G401 (cell line): ENCODE results near the gene NME7. TPM values are rescaled to one million over a fixed set of nuclear protein-coding genes. Genes with fewer than 3 reads are reported as not detected.
A peak's percentile ranks its signal among the peaks of the same experiment; 100 is the strongest.

Experiments
- DNase-seq: peaks from one replicate; pipeline ENCODE4 v3.0.0-alpha.2; 2015; ENCODE audit warnings: low spot score
- in situ Hi-C: cut with HindIII; loops from 2 replicates; pipeline ENCODE4 v1.10.0; 2016; ENCODE audit warnings: low sequenced_read_pairs, mixed read lengths
- total RNA-seq: library from RNA; depleted of rRNA; stranded (reverse); fragments of >200 nt; shearing (Covaris generic); gene quantifications from 2 replicates; pipeline ENCODE4 v1.2.3, GENCODE V29; 2014; rRNA removed

NME7 gene
- total RNA-seq, 1 experiment from 2014 or later = 15.4 TPM

DNA sequence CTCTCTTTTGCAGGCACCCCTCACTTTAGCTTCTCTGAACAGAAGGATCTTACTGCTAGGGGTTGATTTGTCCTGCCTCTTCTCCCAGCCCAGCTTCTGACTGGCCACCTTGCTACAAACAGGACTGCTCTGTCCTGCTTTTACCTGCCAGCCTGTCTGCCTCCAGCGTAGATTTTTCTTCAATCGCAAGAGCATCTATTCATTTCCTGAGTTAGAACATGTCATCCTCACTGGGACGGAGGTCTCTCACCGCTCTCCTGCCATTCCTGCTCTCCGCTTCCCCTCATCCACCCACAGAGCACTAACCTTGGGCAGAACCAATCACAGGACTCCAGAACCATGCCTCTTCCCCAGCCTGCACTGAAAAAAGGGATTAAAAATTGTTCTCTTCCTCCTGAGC lies 264.6 kb downstream of the NME7 start:
- DNase-seq = peak; percentile 67
- in situ Hi-C loops = no loop called here

DNA sequence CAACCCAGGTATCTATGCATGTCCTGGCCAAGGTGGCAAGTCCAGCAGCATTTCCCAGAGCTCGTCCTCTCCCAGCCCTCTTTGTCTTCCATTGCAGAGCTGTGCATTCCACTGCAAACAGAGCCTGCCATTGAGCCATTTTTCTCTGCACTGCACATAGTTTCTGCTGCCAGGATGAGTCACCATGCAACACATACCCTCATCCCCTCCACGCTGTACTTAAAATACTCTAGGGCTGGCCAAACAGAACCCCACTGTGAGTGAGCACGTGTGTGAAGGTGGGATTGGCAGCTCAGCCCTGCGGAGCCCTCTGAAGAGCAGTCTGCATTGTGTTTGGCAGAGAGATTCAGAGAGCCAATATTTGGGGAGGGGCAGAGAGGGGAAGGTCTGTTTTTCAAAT lies 265.0 kb downstream of the NME7 start:
- peak; percentile 66 for DNase-seq
- in situ Hi-C loops = no loop called here

DNA sequence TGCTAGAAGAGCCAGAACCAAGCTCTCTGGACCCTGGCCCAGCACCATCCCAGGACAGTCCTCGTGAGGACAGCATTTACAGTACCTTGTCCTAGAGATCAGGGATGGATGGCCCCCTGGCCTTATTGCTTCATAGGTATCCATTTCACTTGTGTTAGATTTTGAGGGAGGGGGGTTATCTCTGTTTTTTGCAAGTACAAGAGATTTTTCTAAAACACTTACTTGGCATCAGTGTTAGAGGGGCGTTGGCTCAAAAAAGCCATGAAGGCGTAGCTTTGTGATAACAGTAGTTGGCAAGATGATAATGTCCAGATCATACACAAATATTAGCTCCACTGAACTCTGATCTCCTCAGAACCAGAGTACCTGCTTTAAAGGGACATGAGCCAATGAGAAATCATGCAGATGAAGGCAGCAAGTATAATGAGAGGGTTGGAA lies 266.9 kb downstream of the NME7 start:
- in situ Hi-C loops = no loop called here
- no peak for DNase-seq

DNA sequence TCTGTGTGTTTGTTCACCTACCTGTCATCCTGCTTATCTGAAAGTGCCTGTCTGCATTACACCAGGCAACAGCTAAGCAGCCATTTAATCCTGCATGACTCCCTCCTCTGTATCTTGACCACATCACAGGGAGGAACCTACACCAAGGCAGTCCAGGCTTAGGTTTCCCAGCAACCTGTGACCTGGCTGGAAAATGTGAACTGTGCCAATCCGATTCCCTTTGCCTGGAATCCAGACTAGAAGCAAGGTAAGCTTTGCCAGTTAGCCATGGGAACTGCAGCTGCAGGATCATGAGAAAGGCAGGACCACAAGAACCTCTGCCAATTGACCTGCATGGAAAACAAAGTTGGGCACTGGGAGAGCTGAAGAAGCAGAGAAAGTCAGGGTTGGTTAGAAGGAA lies 267.4 kb downstream of the NME7 start:
- DNase-seq = no peak
- in situ Hi-C loops = no loop called here

DNA sequence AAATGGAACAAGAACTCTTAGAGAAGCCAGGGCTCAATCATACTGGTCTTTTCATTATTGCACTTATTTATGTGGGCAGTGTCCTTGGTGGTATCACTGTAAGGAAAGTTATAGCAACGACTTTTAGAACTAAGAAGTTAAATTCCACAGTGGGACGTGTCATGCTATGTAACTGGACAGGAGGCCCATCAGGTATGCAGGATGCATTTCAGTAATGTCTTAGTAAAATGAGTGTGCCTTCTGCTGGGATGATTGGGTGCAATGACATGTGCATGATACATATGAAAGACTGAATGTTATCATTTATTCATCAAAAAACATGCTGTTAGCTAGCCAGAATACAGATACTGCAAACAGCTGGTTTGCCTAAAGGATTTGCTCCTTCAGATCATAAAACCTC lies 268.0 kb downstream of the NME7 start:
- DNase-seq = no peak
- in situ Hi-C loops = no loop called here

DNA sequence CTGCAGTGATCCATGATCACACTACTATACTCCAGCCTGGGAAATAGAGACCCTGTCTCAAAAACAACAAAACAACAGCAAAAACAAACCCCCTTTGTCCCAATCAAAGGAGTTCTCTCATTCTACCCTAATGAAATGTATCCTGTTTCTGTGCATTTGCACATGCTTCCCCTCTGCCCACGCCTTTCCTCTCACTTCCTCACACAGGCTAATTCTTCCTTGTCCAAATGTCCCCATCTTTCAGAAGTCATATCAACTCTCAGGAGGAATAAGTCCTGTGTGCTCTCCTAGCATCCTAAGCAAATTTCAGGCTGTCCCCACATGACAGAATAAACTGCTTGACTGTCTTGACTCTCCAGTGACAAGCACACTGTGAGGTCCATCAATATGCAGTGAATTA lies 269.2 kb downstream of the NME7 start:
- no peak for DNase-seq
- in situ Hi-C loops = no loop called here

DNA sequence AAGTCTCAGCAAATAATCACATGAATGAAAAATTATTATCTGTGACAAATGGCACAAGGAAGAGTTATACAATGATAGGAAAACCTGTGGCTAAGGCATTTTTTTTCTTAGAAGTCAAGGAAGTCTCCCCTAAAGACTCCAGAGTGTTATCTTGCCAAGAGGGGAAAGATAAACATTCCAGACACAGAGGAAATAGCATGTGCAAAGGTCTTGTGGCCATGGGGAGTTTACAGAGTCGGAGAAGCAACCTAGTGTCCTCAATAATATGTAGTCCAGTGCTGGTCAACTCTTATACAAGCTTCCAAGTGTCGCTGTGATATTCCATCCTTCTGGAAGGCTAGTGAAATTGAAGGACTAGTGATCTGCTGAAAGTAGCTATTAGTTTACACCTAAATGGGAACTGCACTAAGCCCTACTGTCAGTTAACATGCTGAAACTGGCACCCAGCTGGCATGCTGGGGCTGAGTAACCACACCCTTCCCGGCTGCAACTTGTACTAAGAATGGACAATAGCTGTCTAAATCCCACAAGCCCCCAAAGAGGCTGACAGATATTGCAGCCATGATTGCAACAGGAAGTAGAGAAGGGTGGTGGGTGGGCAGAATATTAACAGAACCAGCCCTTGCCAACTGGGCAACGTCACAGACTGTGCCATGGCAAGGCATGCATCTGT lies 272.6 kb downstream of the NME7 start:
- in situ Hi-C loops = no loop called here
- no peak for DNase-seq

DNA sequence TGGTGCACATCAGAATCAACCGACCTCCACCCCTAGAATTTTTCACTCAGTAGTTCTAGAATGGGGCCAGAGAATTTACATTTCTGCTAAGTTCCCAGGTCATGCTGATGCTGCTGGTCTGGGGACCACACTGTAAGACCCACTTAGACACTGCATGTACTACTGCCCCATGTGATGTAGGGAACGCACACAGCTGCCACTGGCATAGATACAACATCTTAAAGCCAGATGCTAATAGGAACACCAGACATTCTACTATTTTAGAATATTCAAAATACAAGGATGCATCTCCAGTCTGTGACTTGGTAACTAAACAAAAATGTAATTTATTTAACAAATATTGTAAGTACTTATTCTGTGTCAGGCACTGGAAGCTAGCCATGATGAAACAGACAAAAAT lies 275.2 kb downstream of the NME7 start:
- no peak for DNase-seq
- in situ Hi-C loops = no loop called here

DNA sequence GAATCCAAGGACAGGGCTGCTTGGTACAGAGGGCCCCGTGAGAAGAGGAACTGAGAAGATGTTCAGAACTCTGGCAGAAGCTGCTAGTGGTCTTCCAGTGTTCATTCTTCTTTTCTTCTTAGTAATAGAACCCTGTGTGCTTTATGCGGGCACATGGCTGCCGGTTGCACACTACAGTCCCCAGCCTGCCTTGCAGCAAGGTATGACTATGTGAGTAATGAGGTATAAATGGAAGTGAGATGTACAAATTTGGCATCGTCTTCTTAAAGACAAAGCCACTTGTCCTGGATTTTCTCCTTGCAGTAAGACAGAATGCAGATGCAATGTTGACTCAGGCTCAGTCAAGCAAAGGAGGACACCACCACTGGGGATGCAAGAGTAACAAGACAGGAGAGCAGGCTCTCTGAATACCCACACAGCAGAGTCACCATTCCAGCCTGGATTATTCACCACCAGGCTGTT lies 276.1 kb downstream of the NME7 start:
- in situ Hi-C loops = no loop called here

DNA sequence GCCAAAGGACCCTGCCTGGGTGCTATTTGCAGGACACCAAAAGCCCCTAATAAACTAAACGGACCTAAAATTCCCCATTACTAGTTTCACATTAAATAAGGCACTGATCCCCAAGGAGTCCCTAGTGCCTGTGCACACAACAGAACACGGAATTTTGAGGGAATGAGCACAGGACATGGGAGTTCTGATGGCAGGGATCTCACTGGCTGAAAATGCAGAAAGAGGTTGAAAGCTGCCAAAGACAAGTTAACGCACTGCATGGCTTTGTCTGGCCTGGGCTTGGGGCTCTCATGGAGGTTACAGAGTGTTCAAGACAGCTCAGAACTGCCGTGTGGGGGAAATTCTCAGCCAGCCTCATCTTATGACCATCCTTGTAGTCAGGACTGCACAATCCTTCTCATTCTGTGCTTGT lies 276.7 kb downstream of the NME7 start:
- DNase-seq = no peak
- in situ Hi-C loops = no loop called here

More for the DNA sequence above, 276.1 kb downstream of the NME7 start:
- peak; percentile 55 for DNase-seq

DNA sequence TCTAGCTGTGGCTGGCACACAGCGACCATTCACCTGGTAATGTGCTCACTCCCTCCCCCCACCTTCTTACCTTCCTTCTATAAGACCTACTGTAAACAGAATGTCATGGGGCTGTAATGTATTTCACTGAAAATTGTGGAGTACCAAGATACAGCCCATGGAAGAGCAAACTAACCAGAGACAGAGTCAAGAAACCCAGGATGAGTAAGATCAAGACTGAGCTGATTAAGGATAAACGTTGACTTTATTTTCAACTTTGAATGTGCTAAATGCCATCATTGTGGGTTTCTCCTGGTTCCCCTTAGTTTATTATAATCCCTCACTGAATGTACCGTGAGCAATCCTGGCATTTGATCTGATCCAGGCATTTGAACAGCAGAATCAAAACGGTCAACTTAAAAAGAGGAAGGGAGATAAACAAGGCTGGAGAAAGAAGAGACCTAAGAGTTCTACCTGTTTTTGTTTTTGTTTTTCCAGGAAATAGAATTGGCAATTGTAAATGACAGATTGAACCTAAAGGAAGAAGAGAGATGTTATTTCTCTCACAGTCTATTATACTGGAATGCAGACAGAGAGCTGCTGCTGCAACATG lies 277.2 kb downstream of the NME7 start:
- no peak for DNase-seq
- in situ Hi-C loops = no loop called here

DNA sequence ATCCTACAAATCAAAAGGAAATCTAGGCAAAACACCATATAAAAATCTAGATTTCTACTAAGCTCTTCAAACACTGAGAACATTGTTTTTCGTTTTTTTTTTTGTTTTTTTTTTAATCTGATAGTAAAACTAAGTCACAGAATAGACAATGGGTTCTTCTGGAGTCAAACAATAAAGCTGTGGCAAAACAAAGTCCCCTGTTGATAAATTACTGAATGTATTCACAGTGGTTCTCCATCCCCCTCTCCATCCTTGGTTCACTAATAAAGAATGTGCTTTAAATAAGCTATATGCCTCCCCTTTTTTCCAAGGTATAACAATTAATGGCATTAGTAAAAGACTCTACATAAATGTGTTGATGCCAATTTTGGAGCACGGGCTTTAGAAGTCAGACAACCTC lies 277.8 kb downstream of the NME7 start:
- in situ Hi-C loops = no loop called here
- DNase-seq = no peak

DNA sequence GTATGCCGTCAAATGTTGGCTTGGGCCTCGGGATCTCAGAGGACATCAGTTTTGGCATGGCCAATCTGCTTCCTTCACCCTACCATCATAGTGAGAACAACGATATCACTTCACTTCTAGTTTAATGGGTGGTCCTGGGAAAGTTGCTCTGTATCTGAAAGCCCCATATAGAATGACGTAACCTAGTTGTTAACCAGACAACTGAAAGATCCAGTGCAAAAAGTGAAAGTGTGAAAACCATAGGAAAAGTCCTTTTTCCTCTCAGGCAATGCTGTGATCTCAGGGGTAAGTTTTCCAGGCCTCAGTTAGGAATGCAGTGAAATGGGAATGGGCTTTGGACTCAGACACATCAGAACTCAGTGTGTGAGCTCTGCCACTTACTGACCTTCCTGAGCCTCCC lies 279.7 kb downstream of the NME7 start:
- in situ Hi-C loops = no loop called here

DNA sequence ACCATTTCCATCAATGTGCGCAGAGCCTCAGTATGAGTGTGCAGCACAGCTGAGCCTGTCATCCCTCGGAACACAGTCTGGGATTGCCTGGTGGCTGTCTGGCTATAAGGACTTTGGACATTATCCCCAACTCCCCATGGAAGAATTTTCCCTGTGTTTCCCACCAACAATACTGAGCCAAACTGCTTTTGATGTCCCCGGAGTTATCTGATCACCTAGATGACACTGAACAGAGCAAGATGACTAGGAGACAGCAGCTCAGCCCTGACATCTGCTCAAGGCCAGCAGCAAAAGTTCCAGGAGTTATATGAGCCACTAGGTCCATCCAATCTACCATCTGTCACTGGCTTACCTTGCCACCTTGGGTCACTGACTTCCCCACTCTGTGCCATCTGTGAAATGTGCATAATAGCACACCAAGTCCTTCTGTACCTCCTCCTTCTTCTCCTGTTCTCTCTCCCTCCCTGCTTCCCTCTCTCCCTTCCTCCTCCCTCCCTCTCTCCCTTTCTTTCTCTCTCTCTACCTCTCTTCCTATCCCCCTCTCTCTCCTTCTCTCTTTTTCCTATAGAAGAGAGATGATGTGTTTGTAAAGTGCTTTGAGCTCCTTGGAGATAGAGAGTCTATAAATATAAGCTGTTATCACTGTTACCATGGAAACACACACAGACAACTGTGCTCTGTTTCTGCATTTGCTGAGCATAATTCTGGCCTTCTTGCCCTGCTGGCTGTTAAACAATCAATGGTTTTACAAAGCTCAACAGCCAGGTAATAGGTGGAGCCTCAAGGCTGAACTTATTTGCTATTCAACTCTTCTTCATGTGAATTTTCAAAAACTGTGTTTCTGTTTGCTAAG lies 280.8 kb downstream of the NME7 start:
- in situ Hi-C loops = no loop called here

More for the DNA sequence above, 279.7 kb downstream of the NME7 start:
- no peak for DNase-seq

DNA sequence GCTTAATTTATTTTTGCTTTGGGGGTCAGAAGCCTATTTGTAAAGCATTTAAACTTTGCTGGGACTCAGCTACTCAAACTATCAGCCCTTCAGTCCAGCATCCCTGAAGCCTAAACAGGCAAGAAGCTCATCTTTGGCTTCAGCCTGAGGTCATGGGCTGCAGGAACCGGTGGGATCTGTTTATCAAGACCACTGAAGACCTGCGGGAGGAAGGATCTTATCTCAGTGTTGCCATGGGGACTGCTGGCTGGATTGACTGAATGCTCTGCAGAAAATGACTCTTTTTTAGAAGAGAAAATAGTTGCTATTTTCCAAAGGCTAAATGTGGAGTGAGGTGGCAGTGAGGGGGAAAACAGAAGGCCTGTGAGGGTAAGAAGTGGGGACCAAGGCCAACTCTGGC lies 281.7 kb downstream of the NME7 start:
- in situ Hi-C loops = no loop called here
- no peak for DNase-seq

More for the DNA sequence above, 280.8 kb downstream of the NME7 start:
- DNase-seq = peak; percentile 95

Other genes starting within 250 kb of the NME7 start
- gene BLZF1, start 398 bp upstream of the NME7 start, total RNA-seq = 15.7 and 20.4 TPM in 2 replicates
- gene CCDC181, start 59.7 kb upstream of the NME7 start, total RNA-seq = not detected in 2 replicates
- 11.3 and 18.7 TPM in 2 replicates for gene SLC19A2, start 118.1 kb upstream of the NME7 start, total RNA-seq
- gene F5, start 218.7 kb upstream of the NME7 start, total RNA-seq = 0.06 and 0.10 TPM in 2 replicates